HTR-8/SVneo (cell line): ENCODE measurements around the gene BCKDK.
A peak's percentile ranks its signal among the peaks of the same experiment; 100 is the strongest.
"Not testable (repeated sequence)": the region's sequence is repeated elsewhere in the genome, so short reads cannot be mapped to it uniquely, and the experiment has no call there.

ENCODE experiments used
- DNase-seq: peaks from one replicate; pipeline ENCODE4 v3.0.0; 2011; ENCODE audit warnings: low spot score, mixed read lengths; ENCODE audit not compliant: insufficient read length
- FAIRE-seq: peaks from 2 replicates; lab custom pipeline; 2011; peaks lifted over from hg19 to GRCh38; lab: Jason Lieb, UNC

BCKDK gene

DNA sequence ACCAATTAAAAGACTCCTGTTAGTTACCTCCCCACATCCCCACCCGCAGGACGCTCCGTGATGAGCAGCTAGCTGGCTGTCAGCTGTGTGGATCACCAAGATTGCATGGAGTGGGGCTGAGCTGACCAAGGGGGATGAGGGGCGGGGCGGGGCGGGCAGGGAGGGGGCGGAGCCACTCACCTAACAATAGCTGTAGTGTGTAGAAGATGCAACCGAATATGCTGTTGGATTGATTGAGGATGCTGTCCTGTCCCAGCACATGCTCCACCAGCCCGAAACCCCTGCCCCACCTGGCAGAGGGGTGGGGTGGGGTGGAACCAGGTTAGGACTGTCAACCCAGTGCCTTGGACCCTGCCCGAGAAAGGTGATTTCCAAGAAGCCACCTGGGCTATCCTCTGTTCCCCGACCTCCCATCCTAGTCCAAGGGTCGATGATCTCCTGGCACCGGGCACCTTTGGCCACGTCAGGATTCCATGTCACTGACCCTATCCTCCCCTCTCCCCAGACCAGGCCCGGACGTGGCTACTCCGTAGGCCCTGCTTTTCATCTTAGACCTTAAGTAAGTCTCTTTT is 15.0 kb upstream of the BCKDK start:
- DNase-seq (peak; percentile 68), FAIRE-seq (peak; percentile 33)

DNA sequence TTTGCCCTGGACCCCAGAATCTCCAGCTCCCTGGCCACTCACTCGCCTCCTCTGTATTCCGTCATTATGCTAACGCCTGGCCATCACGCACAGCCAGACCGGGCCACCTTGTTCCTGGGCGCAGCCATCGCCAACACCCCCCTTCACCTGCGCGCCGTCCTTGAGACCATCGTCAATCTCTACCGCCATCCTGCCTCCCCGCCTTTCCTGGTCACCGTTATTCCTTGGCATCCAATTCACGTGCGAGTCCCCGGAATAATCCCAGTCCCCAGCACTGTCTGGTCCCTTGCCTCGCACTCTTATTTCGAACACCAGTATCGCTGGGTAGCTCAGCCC is 14.1 kb upstream of the BCKDK start:
- DNase-seq (no peak), FAIRE-seq (no peak)

DNA sequence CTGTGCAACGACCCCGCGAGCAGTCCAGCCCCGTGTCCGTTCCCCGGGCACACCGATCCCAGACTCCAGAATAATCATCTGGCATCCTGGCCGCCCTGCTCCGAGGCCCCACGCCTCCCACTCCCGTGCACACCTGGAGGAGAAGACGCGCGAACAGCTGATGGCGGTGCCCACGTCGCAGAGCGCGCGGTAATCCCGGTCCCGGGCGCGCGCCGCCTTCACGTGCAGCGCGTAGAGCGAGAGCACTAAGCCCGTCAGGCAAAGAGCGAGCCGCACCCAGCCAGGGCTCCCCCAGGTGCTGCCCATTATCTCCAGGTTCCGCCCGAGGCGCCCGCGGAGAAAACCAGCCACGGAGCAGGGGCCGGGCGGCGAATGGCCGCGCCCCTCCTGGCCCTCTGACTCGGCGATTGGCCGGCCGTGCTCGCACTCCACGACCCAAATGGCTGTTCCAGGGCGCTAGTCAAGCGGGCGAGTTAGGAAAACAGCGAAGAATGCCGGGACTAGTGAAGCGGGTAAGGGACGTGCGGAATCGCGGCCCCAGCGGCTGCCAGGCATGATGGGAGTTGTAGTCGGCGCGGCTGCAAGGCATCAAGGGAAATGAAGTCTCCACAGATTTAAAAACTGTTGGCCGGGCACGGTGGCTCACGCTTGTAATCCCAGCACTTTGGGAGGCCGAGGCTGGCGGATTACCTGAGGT is 13.6 kb upstream of the BCKDK start, which contains the start of gene VKORC1:
TSS of gene VKORC1 (minus strand) at position 374 of the 697 bp plus-strand sequence. CDS start at position 306, 68 bp downstream.
- DNase-seq = peak; percentile 98
- peak; percentile 90 for FAIRE-seq

DNA sequence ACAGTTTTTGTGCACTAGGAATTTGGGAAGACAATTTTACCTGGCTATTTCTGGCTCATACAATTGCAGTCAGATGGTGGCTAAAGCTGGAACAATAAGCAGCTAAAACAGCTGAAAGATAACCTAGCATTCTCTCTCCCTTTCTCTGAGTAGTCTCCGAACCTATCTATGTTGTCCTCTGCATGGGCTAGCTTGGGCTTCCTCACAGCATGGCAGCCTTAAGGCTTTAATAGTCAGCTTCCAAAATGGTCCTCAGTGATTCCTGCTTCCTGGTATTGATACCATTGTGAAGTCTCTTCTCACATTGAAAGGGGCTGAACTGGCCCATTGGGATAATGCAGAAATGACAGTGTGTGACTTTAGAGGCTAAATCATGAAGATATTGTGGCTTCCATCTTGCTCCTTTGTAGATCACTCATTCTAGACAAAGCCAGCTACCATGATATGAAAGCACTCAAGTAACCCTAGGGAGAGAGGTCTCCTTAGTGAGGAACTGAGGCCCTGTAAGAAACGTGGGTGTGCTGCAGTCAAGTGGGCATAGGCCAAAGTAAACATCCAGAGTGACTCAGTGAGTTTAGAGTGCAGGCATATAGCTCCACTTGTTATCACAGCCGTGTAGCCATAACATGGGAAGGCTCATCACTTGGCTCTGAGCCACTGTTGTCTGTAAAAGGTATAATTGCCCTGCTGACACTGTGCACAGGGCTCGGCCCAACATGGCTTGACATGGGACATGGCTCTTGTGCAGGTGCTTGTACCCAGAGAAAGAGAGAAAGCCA is 8.1 kb upstream of the BCKDK start:
- FAIRE-seq = no peak
- DNase-seq = no peak

DNA sequence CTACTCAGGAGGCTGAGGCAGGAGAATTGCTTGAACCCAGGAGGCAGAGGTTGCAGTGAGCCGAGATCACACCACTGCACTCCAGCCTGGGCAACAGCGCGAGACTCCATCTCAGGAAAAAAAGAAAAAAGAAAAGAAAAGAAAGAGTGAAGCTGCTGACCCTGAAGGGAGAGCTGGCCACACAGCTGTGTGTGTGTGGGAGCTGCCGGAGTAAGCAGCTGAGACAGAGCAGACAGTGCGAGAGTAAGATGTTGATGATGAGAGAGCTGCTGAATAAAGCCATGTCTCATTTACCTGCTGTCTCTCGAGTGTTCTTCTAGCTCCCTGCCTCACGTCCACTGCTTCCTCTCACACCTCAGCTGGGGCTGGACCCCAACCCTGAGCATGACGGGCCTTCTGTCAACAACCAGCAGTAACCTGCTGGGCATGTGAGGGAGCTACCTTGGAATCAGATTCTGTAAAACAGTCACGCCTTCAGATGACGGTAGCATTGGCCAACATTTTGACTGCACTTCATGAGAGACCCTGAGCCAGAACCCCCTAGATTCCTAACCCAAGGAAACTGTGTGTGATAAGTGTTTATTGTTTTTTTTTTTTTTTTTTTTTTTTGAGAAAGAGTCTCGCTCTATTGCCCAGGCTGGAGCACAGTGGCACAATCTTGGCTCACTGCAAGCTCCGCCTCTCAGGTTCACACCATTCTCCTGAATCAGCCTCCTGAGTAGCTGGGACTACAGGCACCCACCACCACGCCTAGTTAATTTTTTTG is 7.1 kb upstream of the BCKDK start:
- not testable (repeated sequence) for FAIRE-seq, DNase-seq

DNA sequence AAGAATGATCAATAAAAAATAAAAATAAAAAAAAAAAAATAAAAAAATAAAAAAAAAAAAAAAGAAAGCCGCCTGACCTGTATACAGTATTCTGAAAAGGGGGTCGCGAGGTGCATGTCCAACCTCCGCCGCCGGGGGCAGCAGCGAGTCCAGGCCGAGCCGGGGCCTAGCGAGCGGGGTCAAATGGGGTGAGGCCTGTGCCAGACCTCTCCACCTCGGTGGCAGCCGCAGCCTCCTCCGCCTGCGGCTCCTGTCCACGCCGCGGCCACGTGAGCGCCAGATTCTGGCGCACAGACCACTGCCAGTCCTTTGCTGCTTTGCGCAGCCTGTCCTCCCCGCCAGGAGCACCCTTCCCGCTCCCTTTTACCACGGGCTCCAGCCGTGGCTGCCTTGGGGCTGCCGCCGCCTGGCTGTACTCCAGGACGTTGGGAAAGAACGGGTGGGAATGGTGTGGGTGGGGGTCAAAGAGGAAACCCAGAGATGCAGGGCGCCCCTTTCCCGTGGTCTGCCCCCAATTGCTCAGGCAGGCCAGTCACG is 2.4 kb upstream of the BCKDK start:
- DNase-seq = peak; percentile 61

DNA sequence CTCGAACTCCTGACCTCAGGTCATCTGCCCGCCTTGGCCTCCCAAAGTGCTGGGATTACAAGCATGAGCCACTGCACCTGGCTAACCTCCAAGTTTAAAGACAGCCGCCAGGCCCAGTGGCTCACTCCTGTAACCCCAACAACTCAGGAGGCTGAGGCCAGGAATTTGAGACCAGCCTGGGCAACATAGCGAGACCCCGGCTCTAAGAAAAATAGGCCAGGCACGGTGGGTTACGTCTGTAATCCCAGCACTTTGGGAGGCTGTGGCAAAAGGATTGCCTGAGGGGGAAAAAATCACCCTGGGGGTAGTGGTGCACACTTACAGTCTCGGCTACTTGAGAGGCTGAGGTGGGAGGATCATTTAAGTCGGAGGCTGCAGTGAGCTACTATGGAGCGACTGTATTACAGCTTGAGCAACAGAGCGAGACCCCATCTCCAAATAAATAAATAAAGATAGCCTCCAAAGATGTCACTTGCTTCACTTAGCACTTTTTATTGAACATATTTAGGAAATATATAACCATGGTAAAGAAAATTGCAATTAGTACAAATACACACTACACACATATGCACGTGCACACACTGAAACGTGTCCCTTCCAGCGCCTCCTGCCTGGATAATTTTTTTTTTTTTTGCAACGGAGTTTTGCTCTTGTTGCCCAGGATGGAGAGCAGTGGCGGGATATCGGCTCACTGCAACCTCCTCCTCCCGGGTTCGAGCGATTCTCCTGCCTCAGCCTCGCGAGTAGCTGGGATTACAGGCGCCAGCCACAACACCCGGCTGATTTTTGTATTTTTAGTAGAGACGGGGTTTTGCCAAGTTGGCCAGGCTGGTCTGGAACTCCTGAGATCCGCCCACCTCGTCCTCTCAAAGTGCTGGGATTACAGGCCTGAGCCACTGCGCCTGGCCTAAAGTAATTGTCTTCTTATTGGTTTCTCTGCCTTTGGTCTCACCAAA is 1.4 kb upstream of the BCKDK start:
- no peak for DNase-seq
- no peak for FAIRE-seq

More for the DNA sequence above, 2.4 kb upstream of the BCKDK start:
- no peak for FAIRE-seq

DNA sequence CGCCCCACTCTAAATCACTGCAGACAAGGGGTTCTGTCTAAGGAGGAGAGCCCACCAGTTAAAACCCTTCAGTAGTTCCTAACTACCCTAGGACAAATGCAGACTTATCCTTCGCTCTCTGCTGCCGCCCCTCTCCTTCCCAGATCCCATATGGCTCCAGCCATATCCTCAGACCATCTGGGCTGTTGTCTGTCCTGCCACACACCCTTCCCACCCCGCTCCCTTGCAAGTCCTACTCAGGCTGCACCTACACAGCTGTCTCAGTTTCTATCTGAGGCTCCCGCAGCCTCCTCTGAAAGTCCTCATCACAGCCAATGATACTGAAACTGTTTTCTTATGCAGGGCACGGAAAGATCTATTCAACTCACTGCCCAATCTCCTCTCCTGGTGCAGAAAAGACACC is 720 bp upstream of the BCKDK start:
- FAIRE-seq = no peak
- DNase-seq = no peak

DNA sequence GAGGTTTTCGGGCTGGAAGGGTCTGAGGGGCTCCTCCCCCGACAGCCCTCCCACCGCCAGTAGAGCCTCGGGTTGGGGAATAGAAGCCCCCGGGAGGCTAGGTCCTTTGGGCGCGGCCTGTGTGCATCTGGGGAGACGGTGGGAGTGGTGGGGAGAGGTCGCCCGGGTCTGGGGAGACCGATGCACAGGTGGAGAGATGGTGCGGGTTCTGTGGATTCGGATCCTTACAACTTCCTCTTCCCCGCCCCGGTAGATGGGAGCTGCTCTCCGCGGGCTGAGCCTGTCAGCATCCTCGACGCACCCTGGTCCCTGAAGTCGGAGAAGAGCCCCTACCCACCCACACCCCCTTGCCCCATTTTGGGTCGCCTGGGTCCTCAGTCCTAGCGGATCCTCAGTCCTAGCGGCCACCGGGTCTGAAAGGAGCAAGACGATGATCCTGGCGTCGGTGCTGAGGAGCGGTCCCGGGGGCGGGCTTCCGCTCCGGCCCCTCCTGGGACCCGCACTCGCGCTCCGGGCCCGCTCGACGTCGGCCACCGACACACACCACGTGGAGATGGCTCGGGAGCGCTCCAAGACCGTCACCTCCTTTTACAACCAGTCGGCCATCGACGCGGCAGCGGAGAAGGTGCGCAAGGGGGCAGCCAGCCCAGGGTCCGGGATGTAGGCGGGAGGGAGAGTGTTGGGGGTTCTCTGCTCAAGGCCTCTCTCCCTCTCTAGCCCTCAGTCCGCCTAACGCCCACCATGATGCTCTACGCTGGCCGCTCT is 790 bp downstream of the BCKDK start:
- FAIRE-seq = no peak
- no peak for DNase-seq

DNA sequence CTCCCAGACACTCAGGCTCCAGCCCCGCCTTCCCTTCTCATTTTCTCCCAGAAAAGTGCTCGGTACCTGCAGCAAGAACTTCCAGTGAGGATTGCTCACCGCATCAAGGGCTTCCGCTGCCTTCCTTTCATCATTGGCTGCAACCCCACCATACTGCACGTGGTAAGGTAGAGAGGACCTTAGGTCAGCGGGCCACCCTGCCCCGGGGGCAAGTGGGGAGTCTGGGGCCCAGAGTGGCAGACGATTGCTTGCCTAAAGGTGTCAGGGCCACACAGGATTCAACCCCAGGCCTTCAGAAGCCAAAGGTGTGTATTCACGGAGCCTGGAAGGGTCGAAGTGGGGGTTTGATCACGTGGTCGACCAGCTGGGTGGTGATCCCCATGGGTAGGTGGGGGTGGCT is 1.4 kb downstream of the BCKDK start:
- no peak for DNase-seq
- FAIRE-seq = no peak

DNA sequence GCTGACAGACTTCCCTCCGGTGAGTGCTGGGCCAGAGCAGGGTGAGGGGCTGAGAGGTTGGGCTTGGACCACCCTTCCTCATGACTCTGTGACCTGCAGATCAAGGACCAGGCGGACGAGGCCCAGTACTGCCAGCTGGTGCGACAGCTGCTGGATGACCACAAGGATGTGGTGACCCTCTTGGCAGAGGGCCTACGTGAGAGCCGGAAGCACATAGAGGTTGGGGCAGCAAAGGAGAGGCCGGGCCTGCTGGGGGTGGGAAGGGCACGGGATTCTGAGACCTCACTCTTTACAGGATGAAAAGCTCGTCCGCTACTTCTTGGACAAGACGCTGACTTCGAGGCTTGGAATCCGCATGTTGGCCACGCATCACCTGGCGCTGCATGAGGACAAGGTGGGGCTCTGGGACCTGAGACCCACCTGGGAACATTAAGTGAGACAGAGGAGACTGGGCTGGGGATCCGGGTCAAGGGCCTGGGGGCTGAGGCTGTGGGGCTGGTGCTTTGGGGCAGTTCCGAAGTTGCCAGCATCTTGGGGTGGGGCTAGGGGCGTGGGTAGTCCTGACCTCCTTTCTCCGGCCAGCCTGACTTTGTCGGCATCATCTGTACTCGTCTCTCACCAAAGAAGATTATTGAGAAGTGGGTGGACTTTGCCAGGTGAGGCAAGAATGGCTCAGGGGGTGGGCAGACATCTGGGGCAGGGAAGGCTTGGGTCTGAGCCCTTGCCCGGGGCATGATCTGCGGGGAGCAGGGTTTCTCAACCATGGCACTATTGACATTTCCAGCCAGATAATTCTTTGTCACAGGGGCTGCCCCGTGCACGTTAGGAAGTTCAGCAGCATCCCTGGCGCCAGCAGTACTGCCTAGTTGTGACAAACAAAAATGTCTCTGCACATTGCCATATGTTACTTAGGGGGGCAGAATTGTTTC is 2.2 kb downstream of the BCKDK start:
- DNase-seq (no peak), FAIRE-seq (no peak)

DNA sequence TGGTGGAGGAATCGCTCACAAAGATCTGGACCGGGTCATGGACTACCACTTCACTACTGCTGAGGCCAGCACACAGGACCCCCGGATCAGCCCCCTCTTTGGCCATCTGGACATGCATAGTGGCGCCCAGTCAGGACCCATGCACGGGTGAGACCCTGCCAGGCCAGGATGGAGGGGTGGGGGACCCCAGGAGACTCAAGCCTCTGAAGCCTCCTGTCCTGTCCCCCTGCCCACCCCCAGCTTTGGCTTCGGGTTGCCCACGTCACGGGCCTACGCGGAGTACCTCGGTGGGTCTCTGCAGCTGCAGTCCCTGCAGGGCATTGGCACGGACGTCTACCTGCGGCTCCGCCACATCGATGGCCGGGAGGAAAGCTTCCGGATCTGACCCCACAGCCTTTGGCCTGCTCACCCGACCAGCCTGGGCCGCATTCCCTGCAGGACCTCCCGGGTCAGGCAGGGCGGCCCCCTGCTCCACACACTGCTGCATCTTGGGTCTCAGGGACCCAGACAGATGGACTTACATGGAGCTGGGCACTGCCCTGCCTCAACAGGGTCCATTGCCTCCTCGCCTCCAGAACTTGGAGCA is 3.8 kb downstream of the BCKDK start:
- DNase-seq = no peak
- FAIRE-seq = no peak

DNA sequence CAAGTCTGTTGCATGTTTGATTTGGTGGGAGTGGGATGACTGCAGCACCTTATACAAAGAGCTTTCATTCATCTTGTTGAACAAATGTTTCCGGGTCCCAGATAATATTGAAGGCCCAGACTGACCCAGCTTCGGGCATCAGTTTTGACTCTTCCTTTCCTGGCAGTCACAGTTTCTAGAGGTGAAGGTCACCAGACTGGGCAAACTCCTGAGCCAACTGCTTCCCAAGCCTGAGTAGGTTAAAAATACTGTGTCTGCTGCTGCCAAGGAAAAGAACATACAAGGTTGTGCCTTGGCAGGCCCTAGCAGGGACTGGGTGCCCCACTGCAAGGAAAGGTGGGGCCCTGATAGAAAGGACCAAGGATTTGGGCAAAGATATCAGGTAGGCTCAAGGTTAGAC is 4.5 kb downstream of the BCKDK start:
- FAIRE-seq (no peak), DNase-seq (no peak)

DNA sequence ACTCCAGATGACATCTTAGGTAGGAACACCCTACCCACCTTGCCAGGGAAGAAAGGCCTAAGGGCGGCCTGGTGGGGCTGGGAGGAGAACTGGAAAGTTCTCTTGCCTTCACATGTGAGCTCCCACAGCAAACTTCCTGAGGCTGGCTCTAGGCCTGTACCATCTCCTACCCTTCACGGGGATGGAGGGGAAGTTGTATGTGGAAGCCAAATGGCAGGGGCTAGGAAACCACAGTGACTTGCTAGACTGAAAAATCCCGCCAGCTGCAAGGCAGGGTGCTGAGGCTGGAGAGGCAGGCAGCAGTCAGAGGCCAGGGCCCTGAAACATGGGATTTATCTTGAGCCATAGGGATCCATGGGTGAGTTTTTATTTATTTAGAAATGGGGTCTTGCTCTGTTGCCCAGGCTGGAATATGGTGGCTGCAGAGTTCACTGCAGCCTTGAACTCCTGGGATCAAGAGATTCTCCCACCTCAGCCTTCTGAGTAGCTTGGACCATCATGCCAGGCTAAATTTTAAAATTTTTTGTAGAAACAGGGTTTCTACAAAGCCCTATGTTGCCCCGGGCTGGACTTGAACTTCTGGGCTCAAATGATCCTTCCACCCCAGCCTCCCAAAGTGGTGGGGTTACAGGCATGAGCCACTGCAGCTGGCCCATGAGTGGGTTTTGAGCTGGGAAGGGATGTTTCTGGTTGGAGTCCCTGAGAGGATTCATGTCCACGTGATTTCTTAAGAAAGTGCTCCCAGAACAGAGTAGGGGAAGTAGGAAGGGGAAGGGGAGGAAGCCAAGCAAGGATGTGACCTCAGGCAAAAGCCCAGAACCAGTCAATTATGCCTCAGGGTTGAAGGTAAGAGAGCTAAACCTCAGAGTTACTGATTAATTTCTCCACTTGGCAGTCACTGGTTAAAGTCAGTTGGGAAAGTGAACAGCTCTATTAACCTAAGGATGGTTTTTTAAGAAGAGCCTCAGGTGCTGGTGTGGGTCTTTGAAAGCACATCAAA is 5.2 kb downstream of the BCKDK start:
- DNase-seq (no peak), FAIRE-seq (no peak)

DNA sequence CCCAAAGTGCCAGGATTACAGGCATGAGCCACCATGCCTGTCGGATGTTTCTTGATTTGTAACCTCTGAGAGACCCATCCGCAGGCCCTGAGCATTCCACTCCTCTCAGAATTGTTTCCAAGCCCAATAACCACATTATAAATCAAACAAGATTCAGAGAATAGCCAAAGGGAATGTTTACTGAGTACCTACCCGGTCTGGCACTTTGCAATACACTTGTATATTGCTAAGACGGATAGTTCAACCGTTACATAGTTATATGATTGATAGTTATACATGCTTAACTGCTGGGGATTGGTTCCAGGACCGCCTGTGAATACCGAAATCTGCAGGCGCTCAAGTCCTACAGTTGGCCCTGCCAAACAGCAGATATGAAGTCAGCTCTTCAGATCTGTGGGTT is 6.3 kb downstream of the BCKDK start:
- FAIRE-seq = no peak
- DNase-seq = no peak
